MCF 10A (cell line): ENCODE measurements around the gene MORN3. TPM values are rescaled to one million over a fixed set of nuclear protein-coding genes. Genes with fewer than 3 reads are reported as not detected.

Source experiments
- BruUV-seq: library from RNA; stranded (reverse); fragments of 400-500 nt; replicated peaks from 2 replicates; lab custom pipeline; 2021; lab: Mats Ljungman, UMichigan
- CTCF ChIA-PET: fragments of 300-600 bp; sonication (Branson Sonifier 250); formaldehyde crosslinking; extraction: SDS; loops from one replicate; lab custom pipeline; 2021; ENCODE audit warnings: antibody characterized with exemption, inconsistent platforms; lab: Yijun Ruan, JAX
- POLR2A ChIA-PET: fragments of 300-600, 350-650 bp; sonication (Branson Sonifier 250); formaldehyde crosslinking; extraction: SDS; loops from one replicate; lab custom pipeline; 2020; ENCODE audit warnings: antibody characterized with exemption, inconsistent platforms; lab: Yijun Ruan, JAX
- DNase-seq: peaks from one replicate; pipeline ENCODE4 v3.0.0-alpha.2; 2018; ENCODE audit not compliant: unreplicated experiment
- H3K27ac Mint-ChIP-seq: one replicate; pipeline ENCODE4 v1.8.0; 2022; ENCODE audit warnings: mild to moderate bottlenecking, low read depth, mixed read lengths; ENCODE audit not compliant: unreplicated experiment
- H3K27me3 Mint-ChIP-seq: one replicate; pipeline ENCODE4 v1.8.0; 2022; ENCODE audit warnings: mixed read lengths; ENCODE audit not compliant: insufficient read depth, unreplicated experiment
- H3K36me3 Mint-ChIP-seq: one replicate; pipeline ENCODE4 v1.8.0; 2022; ENCODE audit warnings: mild to moderate bottlenecking, moderate library complexity, mixed read lengths; ENCODE audit not compliant: insufficient read depth, unreplicated experiment
- H3K4me1 Mint-ChIP-seq: one replicate; pipeline ENCODE4 v1.8.0; 2022; ENCODE audit warnings: mixed read lengths; ENCODE audit not compliant: insufficient read depth, unreplicated experiment
- H3K4me3 Mint-ChIP-seq: one replicate; pipeline ENCODE4 v1.8.0; 2022; ENCODE audit warnings: mild to moderate bottlenecking, moderate library complexity, mixed read lengths; ENCODE audit not compliant: unreplicated experiment
- H3K9me3 Mint-ChIP-seq: one replicate; pipeline ENCODE4 v1.8.0; 2022; ENCODE audit warnings: mixed read lengths; ENCODE audit not compliant: unreplicated experiment
- intact Hi-C: fragments of 100-400 bp; cut with micrococcal nuclease; formaldehyde crosslinking; loops from 2 replicates; pipeline ENCODE4 v1.14.1; 2022
- total RNA-seq: library from RNA; stranded (reverse); gene quantifications from 2 replicates; pipeline ENCODE4 v1.2.3, GENCODE V29; 2022
- TF ChIP-seq, protein P1 (sequence below): fragments of 200-600 bp; IDR thresholded peaks from one replicate; pipeline ENCODE4 v1.8.0; 2022; ENCODE audit warnings: antibody characterized with exemption, mild to moderate bottlenecking; ENCODE audit not compliant: unreplicated experiment

Gene MORN3
- total RNA-seq, 1 experiment from 2014 or later, result 0.35 TPM

DNA sequence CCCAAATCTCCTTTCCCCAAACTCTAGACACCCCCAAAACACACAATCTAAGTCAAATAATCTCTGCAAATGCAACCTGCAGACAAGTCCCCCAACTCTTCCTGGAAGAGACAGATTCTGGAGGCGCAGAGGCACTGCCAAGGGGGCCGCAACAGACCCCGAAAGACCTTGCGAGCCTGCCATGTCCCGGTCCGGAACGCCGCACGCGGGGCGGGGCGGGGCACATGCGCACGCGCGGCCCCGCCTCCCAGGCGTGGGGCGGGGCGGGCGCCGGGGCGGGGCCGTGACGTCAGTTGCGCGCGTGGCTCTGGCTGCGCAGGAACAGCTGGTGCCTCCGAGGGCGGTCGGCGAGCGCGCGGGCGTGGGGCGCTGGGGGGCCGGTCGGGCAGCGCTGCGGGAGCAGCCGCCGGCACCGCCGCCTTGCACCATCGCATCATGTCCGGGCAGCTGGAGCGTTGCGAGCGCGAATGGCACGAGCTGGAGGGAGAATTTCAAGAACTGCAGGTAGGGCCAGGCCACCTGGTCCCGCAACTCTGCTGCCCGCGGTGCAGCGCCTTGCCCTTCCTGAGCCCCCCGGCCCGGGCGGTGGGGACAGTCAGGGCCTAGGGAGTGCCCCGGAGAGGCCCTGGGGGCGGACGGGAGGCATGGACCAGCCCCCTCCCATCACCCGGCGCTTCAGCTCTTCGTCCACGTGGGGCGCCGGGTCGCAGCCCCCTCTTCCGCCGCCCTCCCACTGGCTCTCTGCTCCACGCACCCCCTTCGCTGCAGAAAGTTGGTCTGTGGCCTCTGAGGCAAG, 43.2 kb upstream of the MORN3 start, which contains the start of gene TMEM120B:
TMEM120B (plus strand) TSS at position 292 of the 796 bp plus-strand sequence; CDS start at position 436, 144 bp downstream.
- POLR2A ChIA-PET, result interaction anchor here (0.6 to 3.7 kb wide), 22 partner anchors 9 to 133 kb away, joined by 3 to 26 read pairs (median 5); partner anchors contain the start of gene RHOF
- no TSS peak for BruUV-seq
- H3K4me1 Mint-ChIP-seq, result peaks cover 23% of the 10 kb centered on the region
- H3K4me3 Mint-ChIP-seq, result peak within 1 kb of the TSS; percentile 95
- H3K9me3 Mint-ChIP-seq, result no peaks in the 10 kb centered on the region
- DNase-seq, result peak; percentile 70
- no peaks in the 10 kb centered on the region for H3K27me3 Mint-ChIP-seq
- CTCF ChIA-PET, result interaction anchor here (0.6 to 8.3 kb wide), 10 partner anchors 11 to 160 kb away, joined by 3 to 58 read pairs (median 4); partner anchors contain the start of gene RHOF
- intact Hi-C loops, result no loop called here
- TF ChIP-seq, protein P1, sequence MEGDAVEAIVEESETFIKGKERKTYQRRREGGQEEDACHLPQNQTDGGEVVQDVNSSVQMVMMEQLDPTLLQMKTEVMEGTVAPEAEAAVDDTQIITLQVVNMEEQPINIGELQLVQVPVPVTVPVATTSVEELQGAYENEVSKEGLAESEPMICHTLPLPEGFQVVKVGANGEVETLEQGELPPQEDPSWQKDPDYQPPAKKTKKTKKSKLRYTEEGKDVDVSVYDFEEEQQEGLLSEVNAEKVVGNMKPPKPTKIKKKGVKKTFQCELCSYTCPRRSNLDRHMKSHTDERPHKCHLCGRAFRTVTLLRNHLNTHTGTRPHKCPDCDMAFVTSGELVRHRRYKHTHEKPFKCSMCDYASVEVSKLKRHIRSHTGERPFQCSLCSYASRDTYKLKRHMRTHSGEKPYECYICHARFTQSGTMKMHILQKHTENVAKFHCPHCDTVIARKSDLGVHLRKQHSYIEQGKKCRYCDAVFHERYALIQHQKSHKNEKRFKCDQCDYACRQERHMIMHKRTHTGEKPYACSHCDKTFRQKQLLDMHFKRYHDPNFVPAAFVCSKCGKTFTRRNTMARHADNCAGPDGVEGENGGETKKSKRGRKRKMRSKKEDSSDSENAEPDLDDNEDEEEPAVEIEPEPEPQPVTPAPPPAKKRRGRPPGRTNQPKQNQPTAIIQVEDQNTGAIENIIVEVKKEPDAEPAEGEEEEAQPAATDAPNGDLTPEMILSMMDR, result no peak
- peak within 1 kb of the TSS; percentile 57 for H3K27ac Mint-ChIP-seq
- peaks cover 17% of the 10 kb centered on the region for H3K36me3 Mint-ChIP-seq

DNA sequence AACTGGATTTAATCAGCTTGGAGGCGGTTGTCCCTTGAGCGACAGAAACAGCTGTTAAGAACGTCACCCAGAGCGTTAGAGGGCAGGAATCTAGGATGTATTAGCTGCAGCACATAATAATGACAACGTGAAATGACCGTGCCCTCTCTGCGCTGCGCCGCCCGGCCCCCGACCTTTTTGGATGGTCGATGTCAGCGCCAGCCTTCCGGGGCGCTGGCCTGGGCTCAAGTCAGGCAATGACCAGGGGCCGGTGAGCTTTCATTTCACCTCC, 42.7 kb upstream of the MORN3 start:
- TF ChIP-seq, protein P1, result no peak
- no peak for DNase-seq
- Mint-ChIP-seq H3K4me3 (peak overlapping the region; percentile 95), H3K9me3 (no peaks in the 10 kb centered on the region), H3K27me3 (no peaks in the 10 kb centered on the region), H3K4me1 (peaks cover 18% of the 10 kb centered on the region), H3K36me3 (peaks cover 17% of the 10 kb centered on the region), H3K27ac (peak overlapping the region; percentile 57)
- ChIA-PET POLR2A (interaction anchor here (0.6 to 3.7 kb wide), 22 partner anchors 9 to 213 kb away, joined by 3 to 26 read pairs (median 5); partner anchors contain the start of gene RHOF), CTCF (interaction anchor here (0.6 to 8.3 kb wide), 9 partner anchors 11 to 160 kb away, joined by 3 to 58 read pairs (median 4); partner anchors contain the start of gene RHOF)
- intact Hi-C loops, result no loop called here
- TSS peak; percentile 58 for BruUV-seq

DNA sequence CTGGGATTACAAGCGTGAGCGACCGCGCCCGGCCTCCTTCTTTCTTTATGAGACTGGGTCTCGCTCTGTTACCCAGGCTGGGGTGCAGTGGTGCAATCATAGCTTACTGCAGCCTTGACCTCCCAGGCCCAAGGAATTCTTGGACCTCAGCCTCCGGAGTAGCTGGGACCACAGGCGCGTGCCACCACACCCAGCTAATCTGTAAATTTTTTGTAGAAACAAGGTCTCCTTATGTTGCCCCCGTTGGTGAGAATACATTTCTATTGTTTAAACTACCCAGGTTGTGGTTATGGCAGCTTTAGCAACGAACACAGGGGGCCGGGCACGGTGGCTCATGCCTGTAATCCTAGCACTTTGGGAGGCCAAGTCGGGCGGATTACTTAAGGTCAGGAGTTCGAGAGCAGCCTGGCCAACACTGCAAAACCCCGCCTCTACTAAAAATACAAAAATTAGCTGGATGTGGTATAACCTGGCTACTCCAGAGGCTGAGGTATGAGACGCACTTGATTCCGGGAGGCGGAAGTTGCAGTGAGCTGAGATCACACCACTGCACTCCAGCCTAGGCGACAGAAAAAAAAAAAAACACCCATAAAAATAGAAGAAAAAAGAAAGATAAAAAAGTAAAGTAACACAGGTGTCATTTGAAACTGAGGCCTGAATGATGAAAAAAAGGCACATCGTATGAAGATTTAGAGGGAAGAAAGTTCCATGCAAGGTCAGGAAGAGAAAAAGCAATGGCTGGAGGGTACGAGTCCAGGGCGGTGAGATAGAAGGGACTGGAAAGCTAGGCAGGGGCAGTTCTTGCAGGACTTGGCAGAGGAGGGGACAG, 42.1 kb upstream of the MORN3 start:
- intact Hi-C loops, result no loop called here
- Mint-ChIP-seq H3K27me3 (no peaks in the 10 kb centered on the region), H3K4me3 (peak overlapping the region; percentile 95), H3K36me3 (peaks cover 12% of the 10 kb centered on the region), H3K4me1 (peaks cover 13% of the 10 kb centered on the region), H3K9me3 (no peaks in the 10 kb centered on the region), H3K27ac (peak overlapping the region; percentile 57)
- POLR2A ChIA-PET, result interaction anchor here (0.6 to 3.7 kb wide), 24 partner anchors 9 to 257 kb away, joined by 3 to 26 read pairs (median 4); partner anchors contain the start of gene RHOF
- no peak for DNase-seq
- BruUV-seq, result no TSS peak
- TF ChIP-seq, protein P1, result no peak
- CTCF ChIA-PET, result interaction anchor here (0.5 to 8.3 kb wide), 13 partner anchors 10 to 177 kb away, joined by 3 to 58 read pairs (median 4); partner anchors contain the start of genes PSMD9 and RHOF
